Activated CD4-positive, alpha-beta T cell treated with anti-CD3 and anti-CD28 coated beads for 24 hours (primary cell): ENCODE results near the gene DYNC1I2.

ENCODE experiments used
- DNase-seq, 2 donors: peaks; one replicate each; pipeline ENCODE4 v3.0.0-alpha.2; 2020; ENCODE audit warnings: low read depth in 2 of 2

The DYNC1I2 gene

GRCh38 chr2:171687287-171688128 is at the start of gene DYNC1I2:
TSS of gene DYNC1I2 (plus strand) at chr2:171687469. CDS start at chr2:171690156, 2,687 bp downstream.
- peak; percentile 61 to 63 for DNase-seq

- no peak for DNase-seq
Observed at GRCh38 chr2:171651667-171652415, 35.4 kb upstream of the DYNC1I2 start.

GRCh38 chr2:171652416-171652785 is 34.9 kb upstream of the DYNC1I2 start:
- no peak for DNase-seq

- no peak for DNase-seq
Observed at GRCh38 chr2:171655586-171655985, 31.7 kb upstream of the DYNC1I2 start.

- no peak for DNase-seq
Observed at GRCh38 chr2:171667041-171667440, 20.2 kb upstream of the DYNC1I2 start.

GRCh38 chr2:171668183-171668582 is 19.1 kb upstream of the DYNC1I2 start:
- no peak for DNase-seq

GRCh38 chr2:171669121-171669520 is 18.1 kb upstream of the DYNC1I2 start:
- DNase-seq: no peak

- no peak for DNase-seq
Observed at GRCh38 chr2:171670655-171671054, 16.6 kb upstream of the DYNC1I2 start.

GRCh38 chr2:171671867-171672266 is 15.4 kb upstream of the DYNC1I2 start:
- no peak for DNase-seq

GRCh38 chr2:171673905-171674304 is 13.4 kb upstream of the DYNC1I2 start:
- no peak for DNase-seq

GRCh38 chr2:171675810-171676345 is 11.4 kb upstream of the DYNC1I2 start:
- DNase-seq: no peak

GRCh38 chr2:171678619-171679018 is 8.7 kb upstream of the DYNC1I2 start:
- DNase-seq: no peak

- no peak for DNase-seq
Observed at GRCh38 chr2:171688129-171688465, 828 bp downstream of the DYNC1I2 start.

- DNase-seq: no peak
Observed at GRCh38 chr2:171692331-171692730, 5.1 kb downstream of the DYNC1I2 start.

- no peak for DNase-seq
Observed at GRCh38 chr2:171702781-171703556, 15.7 kb downstream of the DYNC1I2 start.

- no peak for DNase-seq
Observed at GRCh38 chr2:171703574-171704347, 16.5 kb downstream of the DYNC1I2 start.

- no peak for DNase-seq
Observed at GRCh38 chr2:171706152-171706803, 19.0 kb downstream of the DYNC1I2 start.

- no peak for DNase-seq
Observed at GRCh38 chr2:171707752-171708151, 20.5 kb downstream of the DYNC1I2 start.

GRCh38 chr2:171709011-171709685 is 21.9 kb downstream of the DYNC1I2 start:
- DNase-seq: no peak

- no peak for DNase-seq
Observed at GRCh38 chr2:171711351-171711750, 24.1 kb downstream of the DYNC1I2 start.
